ENCODE data around the gene ITPRID2. TPM values are rescaled to one million over a fixed set of nuclear protein-coding genes. Genes with fewer than 3 reads are reported as not detected.

Gene ITPRID2
- total and polyA plus RNA-seq, 7 donors: 70.9 to 135 (median 87.4) TPM

- DNase-seq: no peak
- H3K27ac ChIP-seq: no peak overlapping the region
- intact Hi-C loops (cut with DNase I): no loop called here
- H3K4me3 ChIP-seq: no peak overlapping the region
- no peaks in the 10 kb centered on the region for H3K36me3 ChIP-seq
- no peaks in the 10 kb centered on the region for H3K27me3 ChIP-seq
- H3K9me3 ChIP-seq: peaks cover 0 to 4% (median 0%) of the 10 kb centered on the region in 4 donors
- 96% methylated on average over 20 of the region's 20 CpGs for WGBS, 2 donors
- TF ChIP-seq EP300 (IDR thresholded peaks at IDR 0.05) (no peak), POLR2A (IDR thresholded peaks at IDR 0.05) (no peak), CTCF (IDR thresholded peaks at IDR 0.05) (no peak), POLR2AphosphoS5 (IDR thresholded peaks at IDR 0.05) (no peak)
- no peaks in the 10 kb centered on the region for H3K4me1 ChIP-seq
Measured at GRCh38 chr2:181962142-181962541, 70.6 kb downstream of the ITPRID2 start.

GRCh38 chr2:181970160-181970794 is 78.7 kb downstream of the ITPRID2 start:
- intact Hi-C loops (cut with DNase I): no loop called here
- Histone ChIP-seq H3K4me1 (no peaks in the 10 kb centered on the region), H3K27ac (no peak overlapping the region), H3K4me3 (no peak overlapping the region), H3K27me3 (no peaks in the 10 kb centered on the region), H3K36me3 (no peaks in the 10 kb centered on the region), H3K9me3 (peaks cover 0 to 4% (median 0%) of the 10 kb centered on the region in 4 donors)
- no peak for TF ChIP-seq CTCF (IDR thresholded peaks at IDR 0.05)
- TF ChIP-seq POLR2A (IDR thresholded peaks at IDR 0.05): no peak
- no peak for TF ChIP-seq POLR2AphosphoS5 (IDR thresholded peaks at IDR 0.05)
- TF ChIP-seq EP300 (IDR thresholded peaks at IDR 0.05): no peak
- DNase-seq: no peak
- 54 to 76% methylated on average over 2 of the region's 2 CpGs for WGBS, 2 donors

GRCh38 chr2:181971032-181971431 is 79.5 kb downstream of the ITPRID2 start:
- intact Hi-C loops (cut with DNase I): no loop called here
- Histone ChIP-seq H3K9me3 (peaks cover 0 to 2% (median 0%) of the 10 kb centered on the region in 4 donors), H3K4me3 (no peak overlapping the region), H3K36me3 (no peaks in the 10 kb centered on the region), H3K27ac (no peak overlapping the region), H3K4me1 (no peaks in the 10 kb centered on the region), H3K27me3 (no peaks in the 10 kb centered on the region)
- WGBS, 2 donors: 96% methylated on average over 3 of the region's 3 CpGs
- DNase-seq: no peak
- TF ChIP-seq CTCF (IDR thresholded peaks at IDR 0.05): no peak

- Histone ChIP-seq H3K4me1 (no peaks in the 10 kb centered on the region), H3K4me3 (no peak overlapping the region), H3K36me3 (no peaks in the 10 kb centered on the region), H3K27ac (no peak overlapping the region), H3K9me3 (no peaks in the 10 kb centered on the region), H3K27me3 (no peaks in the 10 kb centered on the region)
- intact Hi-C loops (cut with DNase I): no loop called here
- TF ChIP-seq POLR2AphosphoS5 (IDR thresholded peaks at IDR 0.05): no peak
- no peak for TF ChIP-seq CTCF (IDR thresholded peaks at IDR 0.05)
- TF ChIP-seq EP300 (IDR thresholded peaks at IDR 0.05): no peak
- TF ChIP-seq POLR2A (IDR thresholded peaks at IDR 0.05): no peak
- 85 to 89% methylated on average over 5 of the region's 5 CpGs for WGBS, 2 donors
- DNase-seq: no peak
Measured at GRCh38 chr2:181972431-181973170, 81.1 kb downstream of the ITPRID2 start.
